Lung (tissue), 12 donors: Measurements from ENCODE around the gene TTC27. TPM values are rescaled to one million over a fixed set of nuclear protein-coding genes. Genes with fewer than 3 reads are reported as not detected.
A peak's percentile ranks its signal among the peaks of the same experiment; 100 is the strongest.

ENCODE experiments used
- ATAC-seq: fragments of 200-7000 bp; cut with Tn5 transposase; one replicate; pipeline ENCODE4 v1.9.1; 2020; ENCODE audit warnings: moderate number of reproducible peaks; ENCODE audit not compliant: insufficient read depth, low FRiP score
- DNase-seq, 3 donors: peaks; one replicate each; pipeline ENCODE4 v3.0.0-alpha.2; 2013 to 2017
- H3K27ac ChIP-seq, 2 donors: one replicate each; pipeline ENCODE4 v1.5.1; 2013; ENCODE audit warnings: mild to moderate bottlenecking in 2 of 2, moderate library complexity in 2 of 2, control low read depth in 1 of 2, inconsistent platforms in 1 of 2, low read depth in 1 of 2, low read length in 1 of 2
- H3K27me3 ChIP-seq, 3 donors: one replicate each; pipeline ENCODE4 v1.5.1; 2013; ENCODE audit warnings: low read length in 2 of 3; ENCODE audit not compliant: control insufficient read depth in 3 of 3, insufficient read depth in 3 of 3
- H3K36me3 ChIP-seq, 4 donors: one replicate each; pipeline ENCODE4 v1.5.1; 2013; ENCODE audit warnings: low read length in 4 of 4, mild to moderate bottlenecking in 1 of 4, moderate library complexity in 1 of 4; ENCODE audit not compliant: control insufficient read depth in 4 of 4, insufficient read depth in 4 of 4
- H3K4me1 ChIP-seq, 5 donors: one replicate each; pipeline ENCODE4 v1.5.1; 2013; ENCODE audit warnings: low read length in 5 of 5, mild to moderate bottlenecking in 2 of 5, moderate library complexity in 1 of 5; ENCODE audit not compliant: control insufficient read depth in 5 of 5, insufficient read depth in 5 of 5
- H3K4me3 ChIP-seq: one replicate; pipeline ENCODE4 v1.5.1; 2013; ENCODE audit warnings: mild to moderate bottlenecking, control low read depth, moderate library complexity
- H3K9ac ChIP-seq, 2 donors: one replicate each; pipeline ENCODE4 v1.5.1; 2013; ENCODE audit warnings: low read length in 2 of 2, control low read depth in 1 of 2; ENCODE audit not compliant: insufficient read depth in 1 of 2
- H3K9me3 ChIP-seq, 4 donors: one replicate each; pipeline ENCODE4 v1.5.1; 2013; ENCODE audit warnings: low read length in 3 of 4, mild to moderate bottlenecking in 1 of 4, moderate library complexity in 1 of 4; ENCODE audit not compliant: control insufficient read depth in 4 of 4, insufficient read depth in 3 of 4
- WGBS, 2 donors: extraction: QIAGEN DNeasy Blood & Tissue Kit; methylation state at CpG; one replicate each; pipeline ENCODE4 v1.1.7; 2013; 5-methylcytosine and 5-hydroxymethylcytosine counted together
- polyA plus RNA-seq, 2 donors: library from polyadenylated mRNA; stranded (reverse); fragments of 200-250 nt; gene quantifications; one replicate each; pipeline ENCODE4 v1.2.1, GENCODE V29; 2013
- total RNA-seq, 2 donors: library from RNA; depleted of rRNA in 1 of 2; stranded (reverse); fragments of >200 nt in 1 of 2; gene quantifications; one replicate each; pipeline ENCODE4 v1.2.1, GENCODE V29; 2014 to 2021
- TF ChIP-seq, protein P1 (sequence below): IDR thresholded peaks from 2 replicates; pipeline ENCODE4 v1.5.1; 2012; ENCODE audit warnings: mild to moderate bottlenecking; ENCODE audit errors: control extremely low read depth, extremely low read depth
- donor health status: control.
- donor health status: control.
- donor health status: Bipolar disorder and iron deficiency.
- donor health status: healthy.
- donor health status: DM: yes; HTN: yes; CAD: no.

Gene TTC27
- total and polyA plus RNA-seq, 4 donors: 5.2 to 17.4 (median 12.3) TPM

DNA sequence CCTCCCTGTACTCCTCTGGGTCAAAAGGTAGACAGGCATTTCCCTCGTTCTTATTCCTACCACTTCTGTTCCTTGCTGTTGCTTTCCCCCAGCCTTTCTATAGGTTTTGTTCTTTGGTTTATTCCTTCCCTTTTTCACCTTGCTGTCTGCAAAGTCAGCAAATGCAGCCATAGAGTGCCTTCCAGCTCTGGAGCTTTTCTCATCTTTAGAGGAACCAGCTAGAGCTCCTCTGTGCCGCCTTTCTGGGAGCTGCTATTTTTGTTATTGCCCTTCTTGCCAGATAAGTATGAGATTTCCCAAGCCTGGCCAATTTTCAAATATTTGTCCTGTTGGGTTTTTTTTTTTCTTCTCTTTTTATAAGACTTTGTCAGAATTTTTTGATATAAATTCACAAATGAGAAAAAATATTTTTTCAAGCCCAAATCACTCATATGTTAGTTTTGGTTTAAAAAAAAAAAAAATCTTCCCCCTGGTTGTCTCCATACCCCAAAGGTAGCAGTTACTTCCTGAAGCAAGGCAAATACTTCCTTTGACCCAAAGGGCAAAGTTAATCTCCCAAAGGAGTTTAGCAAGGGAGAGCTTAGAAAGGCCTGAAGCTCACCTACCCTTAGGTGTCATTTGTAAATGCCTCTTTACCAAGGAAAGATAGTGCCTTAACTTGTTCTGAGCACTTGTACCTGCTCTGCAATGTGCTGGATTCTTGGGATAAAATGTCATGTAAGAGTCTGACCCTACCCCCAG is 5.1 kb upstream of the TTC27 start:
- DNase-seq: peak in 2 of 3 donors; percentile 24 to 49
- Histone ChIP-seq H3K4me1 (peaks cover 0 to 6% (median 3%) of the 10 kb centered on the region in 5 donors), H3K36me3 (peaks cover 2 to 9% (median 5%) of the 10 kb centered on the region in 4 donors), H3K9me3 (no peaks in the 10 kb centered on the region), H3K27ac (peak overlapping the region in 1 of 2 donors; percentile 47), H3K9ac (no peak overlapping the region), H3K4me3 (no peak overlapping the region), H3K27me3 (no peaks in the 10 kb centered on the region)
- WGBS, 2 donors: 48 to 61% methylated on average over 2 of the region's 2 CpGs
- no peak for ATAC-seq
- TF ChIP-seq, protein P1, sequence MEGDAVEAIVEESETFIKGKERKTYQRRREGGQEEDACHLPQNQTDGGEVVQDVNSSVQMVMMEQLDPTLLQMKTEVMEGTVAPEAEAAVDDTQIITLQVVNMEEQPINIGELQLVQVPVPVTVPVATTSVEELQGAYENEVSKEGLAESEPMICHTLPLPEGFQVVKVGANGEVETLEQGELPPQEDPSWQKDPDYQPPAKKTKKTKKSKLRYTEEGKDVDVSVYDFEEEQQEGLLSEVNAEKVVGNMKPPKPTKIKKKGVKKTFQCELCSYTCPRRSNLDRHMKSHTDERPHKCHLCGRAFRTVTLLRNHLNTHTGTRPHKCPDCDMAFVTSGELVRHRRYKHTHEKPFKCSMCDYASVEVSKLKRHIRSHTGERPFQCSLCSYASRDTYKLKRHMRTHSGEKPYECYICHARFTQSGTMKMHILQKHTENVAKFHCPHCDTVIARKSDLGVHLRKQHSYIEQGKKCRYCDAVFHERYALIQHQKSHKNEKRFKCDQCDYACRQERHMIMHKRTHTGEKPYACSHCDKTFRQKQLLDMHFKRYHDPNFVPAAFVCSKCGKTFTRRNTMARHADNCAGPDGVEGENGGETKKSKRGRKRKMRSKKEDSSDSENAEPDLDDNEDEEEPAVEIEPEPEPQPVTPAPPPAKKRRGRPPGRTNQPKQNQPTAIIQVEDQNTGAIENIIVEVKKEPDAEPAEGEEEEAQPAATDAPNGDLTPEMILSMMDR: no peak

DNA sequence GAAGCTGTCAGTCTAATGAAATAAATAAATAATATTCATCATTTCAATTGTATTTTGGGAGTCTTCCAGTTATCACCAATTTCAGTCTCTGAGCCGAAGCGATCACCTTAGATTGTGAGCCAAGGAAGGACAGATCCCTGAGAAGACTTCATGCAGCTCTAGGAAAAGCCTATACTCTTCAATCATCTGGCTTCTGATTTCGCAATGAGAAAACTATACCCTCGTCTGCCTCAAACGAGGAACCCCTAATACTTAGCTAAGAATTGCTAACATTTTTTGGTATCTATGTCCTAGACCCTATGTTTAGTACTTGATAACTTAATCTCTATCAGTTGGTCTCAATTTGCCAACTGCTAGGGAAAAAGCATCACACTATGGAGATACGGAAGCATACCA is 4.5 kb upstream of the TTC27 start:
- Histone ChIP-seq H3K4me3 (no peak overlapping the region), H3K9me3 (no peaks in the 10 kb centered on the region), H3K4me1 (peaks cover 0 to 6% (median 3%) of the 10 kb centered on the region in 5 donors), H3K36me3 (peaks cover 2 to 7% (median 5%) of the 10 kb centered on the region in 4 donors), H3K27me3 (no peaks in the 10 kb centered on the region), H3K9ac (no peak overlapping the region), H3K27ac (no peak overlapping the region)
- TF ChIP-seq, protein P1: no peak
- ATAC-seq (no peak), DNase-seq (no peak)
- WGBS, 2 donors: 74 to 83% methylated on average over 6 of the region's 6 CpGs

DNA sequence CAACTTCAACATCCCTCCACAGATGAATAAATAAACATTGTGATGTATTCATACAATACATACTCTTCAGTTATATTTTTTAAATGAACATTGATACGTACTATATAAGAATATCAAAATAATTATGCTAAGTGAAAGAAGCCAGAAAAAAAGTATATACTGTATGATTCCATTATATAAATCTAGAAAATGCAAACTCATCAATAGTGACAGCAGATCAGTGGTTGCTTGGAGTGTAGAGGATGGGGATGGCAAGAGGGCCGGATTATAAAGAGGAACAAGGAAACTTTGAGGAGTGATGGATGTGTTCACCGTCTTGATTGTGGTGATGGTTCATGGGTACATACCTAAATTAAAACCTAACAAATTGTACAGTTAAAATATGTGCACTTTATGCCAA is 3.0 kb upstream of the TTC27 start:
- DNase-seq (no peak), ATAC-seq (no peak)
- Histone ChIP-seq H3K27ac (no peak overlapping the region), H3K4me1 (peaks cover 0 to 13% (median 6%) of the 10 kb centered on the region in 5 donors), H3K27me3 (no peaks in the 10 kb centered on the region), H3K9ac (no peak overlapping the region), H3K36me3 (peaks cover 0 to 6% (median 4%) of the 10 kb centered on the region in 4 donors), H3K4me3 (no peak overlapping the region), H3K9me3 (no peaks in the 10 kb centered on the region)
- 65 to 66% methylated on average over 3 of the region's 3 CpGs for WGBS, 2 donors
- TF ChIP-seq, protein P1: no peak
